Retinal pigment epithelial cell (primary cell): ENCODE results near the gene CUL5.

ENCODE experiments used
- DNase-seq: peaks from one replicate; pipeline ENCODE4 v3.0.0-alpha.2; 2010; ENCODE audit warnings: low read depth
- H3K4me3 ChIP-seq: 2 replicates; pipeline ENCODE4 v1.5.1; 2011; ENCODE audit warnings: mild to moderate bottlenecking, low read length, control low read depth, moderate library complexity
- CTCF ChIP-seq: conservative IDR thresholded peaks from 2 replicates; pipeline ENCODE4 v1.5.1; 2011; ENCODE audit warnings: low read depth, low read length, control low read depth, inconsistent platforms

The CUL5 gene

GRCh38 chr11:108008656-108009496, at the start of gene CUL5:
CUL5 (plus strand) TSS chr11:108008898; CDS start chr11:108009349, 451 bp downstream.
- TF ChIP-seq CTCF = peak; percentile 87

GRCh38 chr11:107961480-107961879, 47.2 kb upstream of the CUL5 start:
- DNase-seq = no peak
- no peak overlapping the region for H3K4me3 ChIP-seq
- TF ChIP-seq CTCF = no peak

More at GRCh38 chr11:108008656-108009496, at the start of gene CUL5:
- H3K4me3 ChIP-seq = peak within 1 kb of the TSS; percentile 99
- peak; percentile 70 for DNase-seq

- no peak overlapping the region for H3K4me3 ChIP-seq
- no peak for DNase-seq
- TF ChIP-seq CTCF = no peak
These were observed 46.5 kb upstream of the CUL5 start for GRCh38 chr11:107962181-107962580.

GRCh38 chr11:107963091-107963490, 45.6 kb upstream of the CUL5 start:
- TF ChIP-seq CTCF = no peak
- H3K4me3 ChIP-seq = no peak overlapping the region
- no peak for DNase-seq

GRCh38 chr11:107969219-107969618, 39.5 kb upstream of the CUL5 start:
- DNase-seq = no peak
- TF ChIP-seq CTCF = peak; percentile 27
- H3K4me3 ChIP-seq = no peak overlapping the region

- no peak for DNase-seq
- TF ChIP-seq CTCF = no peak
- no peak overlapping the region for H3K4me3 ChIP-seq
These were observed 38.6 kb upstream of the CUL5 start for GRCh38 chr11:107970049-107970448.

GRCh38 chr11:107973641-107974040, 35.1 kb upstream of the CUL5 start:
- no peak overlapping the region for H3K4me3 ChIP-seq
- no peak for DNase-seq
- no peak for TF ChIP-seq CTCF
